ENCODE results near the gene GCA. TPM values are rescaled to one million over a fixed set of nuclear protein-coding genes. Genes with fewer than 3 reads are reported as not detected.

Gene GCA
- total and polyA plus RNA-seq, 2 of the 13 experiments (the other 11 are each of a cell fraction or from before 2014, with no cell fraction given) = 42.0 to 48.3 TPM

- TF ChIP-seq FOXO4 (CRISPR knock-in tag; conservative IDR thresholded peaks at IDR 0.05) (0 out of 2 replicates have a peak, but pooled peaks have one; percentile 88), HMG20B (CRISPR knock-in tag; conservative IDR thresholded peaks at IDR 0.05) (peak; percentile 70), SP1 (IDR thresholded peaks at IDR 0.05) (peak; percentile 81), SP1 (CRISPR knock-in tag; IDR thresholded peaks at IDR 0.05) (peak; percentile 94), ZFP90 (CRISPR knock-in tag; IDR thresholded peaks at IDR 0.05; ENCODE audit: borderline replicate concordance) (peak; percentile 82; the same call in 1 of the 2 replicates), ZNF740 (CRISPR knock-in tag; IDR thresholded peaks at IDR 0.05) (no peak; the same call in 1 of the 2 replicates), ZNF124 (CRISPR knock-in tag; IDR thresholded peaks at IDR 0.05) (no peak), FOXK1 (CRISPR knock-in tag; IDR thresholded peaks at IDR 0.05; ENCODE audit: borderline replicate concordance, low read depth) (peak; percentile 62; the same call in 1 of the 2 replicates), SNAPC4 (CRISPR knock-in tag; IDR thresholded peaks at IDR 0.05) (peak; percentile 67), HNF4A (CRISPR knock-in tag; IDR thresholded peaks at IDR 0.05) (no peak; the same call in 1 of the 2 replicates), BRD4 (CRISPR knock-in tag; IDR thresholded peaks at IDR 0.05) (0 out of 2 replicates have a peak, but pooled peaks have one; percentile 48), KLF13 (CRISPR knock-in tag; IDR thresholded peaks at IDR 0.05) (peak; percentile 90; the same call in 1 of the 2 replicates), ZNF337 (CRISPR knock-in tag; IDR thresholded peaks at IDR 0.05; ENCODE audit: borderline replicate concordance, low read depth) (no peak), SIN3A (IDR thresholded peaks at IDR 0.05; ENCODE audit: borderline replicate concordance, low read depth, low read length) (peak; percentile 69; the same call in 1 of the 2 replicates), GPBP1L1 (CRISPR knock-in tag; IDR thresholded peaks at IDR 0.05) (no peak), POGK (CRISPR knock-in tag; conservative IDR thresholded peaks at IDR 0.05) (peak; percentile 33; the same call in 1 of the 2 replicates), ZFX (CRISPR knock-in tag; IDR thresholded peaks at IDR 0.05; ENCODE audit: low read depth) (peak; percentile 85)
Observed at GRCh38 chr2:162343824-162344616, at the start of gene GCA (continued).
